Activated CD8-positive, alpha-beta memory T cell treated with anti-CD3 and anti-CD28 coated beads for 4 hours (primary cell): ENCODE measurements around the gene SHOC2.
A peak's percentile ranks its signal among the peaks of the same experiment; 100 is the strongest.
"Not testable (repeated sequence)": the region's sequence is repeated elsewhere in the genome, so short reads cannot be mapped to it uniquely, and the experiment has no call there.

Experiments used
- DNase-seq, 2 donors: peaks; one replicate each; pipeline ENCODE4 v3.0.0-alpha.2; 2020; ENCODE audit warnings: low read depth in 2 of 2

Gene SHOC2

DNA sequence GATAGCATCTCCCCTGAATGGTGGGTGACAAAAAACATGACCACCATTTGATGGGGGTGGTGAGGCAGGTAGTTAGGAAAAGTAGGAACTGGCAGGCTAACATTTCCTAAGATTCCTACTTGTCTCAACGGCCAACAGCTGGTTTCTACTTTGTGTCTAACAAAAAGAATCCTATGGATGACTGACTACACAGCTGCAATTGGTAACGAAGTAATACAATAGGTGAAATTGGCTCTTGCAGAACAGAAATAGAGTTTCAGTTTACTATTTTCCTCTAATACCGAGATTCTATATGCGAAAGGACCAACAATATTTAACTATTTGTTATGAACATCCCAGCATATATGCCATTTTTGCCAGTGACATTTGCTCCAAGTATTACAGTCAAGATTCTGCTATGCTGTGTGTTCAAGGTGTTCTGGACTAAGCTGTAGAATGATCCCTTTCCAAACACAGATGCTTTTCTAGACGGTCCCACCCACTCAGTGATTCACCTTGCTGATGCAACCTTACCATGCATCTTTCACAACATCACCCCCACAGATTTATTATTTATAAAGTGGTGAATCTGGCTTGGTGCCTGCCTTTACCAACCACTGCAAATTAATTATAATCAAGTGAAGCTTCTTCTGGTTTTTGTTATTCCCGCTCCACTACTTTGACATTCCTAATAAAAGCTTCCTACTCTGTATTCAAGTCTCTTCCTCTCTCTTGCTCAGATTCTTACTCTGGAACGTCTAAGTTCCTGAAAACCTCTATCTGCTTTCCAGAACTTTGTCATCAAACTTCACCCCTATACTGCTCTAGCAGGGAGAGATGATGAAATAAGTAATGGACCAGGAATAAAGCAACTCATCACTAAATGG lies 17.2 kb upstream of the SHOC2 start:
- DNase-seq, result peak; percentile 7 to 12

DNA sequence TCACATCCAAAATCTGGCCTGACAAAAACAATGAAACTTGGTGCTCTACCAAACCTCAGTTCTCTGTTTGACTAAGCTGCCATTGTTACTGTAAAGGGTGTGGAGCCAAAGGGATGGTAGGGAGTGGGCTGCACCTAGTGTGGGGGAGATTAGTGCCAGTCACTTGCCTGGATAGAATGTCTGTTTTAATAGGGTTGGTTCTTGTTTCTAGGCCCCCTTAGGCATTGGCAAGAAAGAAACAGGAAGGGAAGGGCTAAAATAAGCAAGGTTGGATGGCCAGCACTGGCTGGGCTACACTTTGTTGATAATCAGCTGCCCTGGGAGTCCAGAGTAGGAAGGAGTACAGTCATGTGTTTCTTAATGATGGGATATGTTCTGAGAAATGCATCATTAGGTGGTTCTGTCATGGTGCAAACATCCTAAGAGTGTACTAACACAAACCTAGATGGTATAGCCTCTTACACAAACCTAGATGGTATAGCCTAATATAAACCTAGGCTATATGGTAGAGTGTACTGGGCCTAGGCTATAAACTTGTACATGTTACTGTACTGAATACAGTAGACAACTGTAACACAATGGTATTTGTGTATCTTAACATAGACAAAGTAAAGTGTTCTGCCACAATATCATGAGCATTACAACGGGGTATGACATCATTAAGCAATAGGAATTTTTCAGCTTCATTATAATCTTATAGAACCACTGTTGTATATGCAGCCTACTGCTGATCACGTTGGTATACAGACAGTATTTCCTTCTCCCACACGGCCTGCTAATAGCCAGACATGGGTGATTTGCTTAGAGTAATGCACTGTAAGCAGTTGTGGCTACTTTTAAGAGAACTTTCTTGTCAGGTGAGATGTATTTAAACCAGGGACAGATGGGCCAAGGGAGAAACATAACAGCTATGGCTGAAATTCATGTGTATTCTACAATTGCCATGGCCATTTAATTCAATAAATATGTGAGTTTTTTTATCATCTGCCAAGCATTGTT lies 15.8 kb upstream of the SHOC2 start:
- no peak for DNase-seq

DNA sequence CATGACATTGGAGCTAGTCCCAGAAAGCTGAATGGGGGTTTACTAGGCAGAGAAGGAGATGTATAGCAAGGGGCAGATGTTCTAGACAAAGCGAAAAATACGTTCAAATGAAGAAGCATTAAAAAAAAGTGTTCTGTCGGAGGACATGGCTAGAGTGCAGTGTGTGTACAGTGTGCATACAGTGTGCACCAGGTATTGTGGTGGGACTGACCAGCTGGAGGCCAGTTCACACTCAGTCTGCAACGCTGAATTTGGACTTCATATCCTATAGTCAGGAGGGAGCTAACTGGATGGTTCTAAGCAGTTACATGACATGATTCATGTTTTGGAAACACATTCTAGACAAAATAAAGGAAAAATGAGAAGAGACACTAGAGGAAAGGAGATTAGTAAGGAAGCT lies 9.3 kb upstream of the SHOC2 start:
- DNase-seq, result no peak

DNA sequence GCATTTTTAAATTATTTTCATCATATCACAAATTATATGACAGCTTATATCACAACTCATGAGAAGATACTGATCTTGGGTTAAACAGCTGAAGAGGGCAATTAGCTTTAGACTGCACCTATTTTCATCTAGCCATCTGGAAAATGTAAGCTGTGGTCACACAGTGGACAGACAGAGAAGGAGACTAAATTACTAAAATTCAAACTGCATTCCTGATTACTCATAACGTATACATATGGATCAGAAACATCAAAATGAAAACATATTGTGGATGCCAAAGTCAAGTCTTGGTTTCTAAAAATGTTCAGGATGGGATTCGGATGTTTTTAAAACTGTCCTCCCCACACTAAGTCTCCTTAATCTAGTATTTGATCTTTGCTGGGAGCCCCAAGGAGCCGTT lies 7.0 kb upstream of the SHOC2 start:
- DNase-seq, result no peak

DNA sequence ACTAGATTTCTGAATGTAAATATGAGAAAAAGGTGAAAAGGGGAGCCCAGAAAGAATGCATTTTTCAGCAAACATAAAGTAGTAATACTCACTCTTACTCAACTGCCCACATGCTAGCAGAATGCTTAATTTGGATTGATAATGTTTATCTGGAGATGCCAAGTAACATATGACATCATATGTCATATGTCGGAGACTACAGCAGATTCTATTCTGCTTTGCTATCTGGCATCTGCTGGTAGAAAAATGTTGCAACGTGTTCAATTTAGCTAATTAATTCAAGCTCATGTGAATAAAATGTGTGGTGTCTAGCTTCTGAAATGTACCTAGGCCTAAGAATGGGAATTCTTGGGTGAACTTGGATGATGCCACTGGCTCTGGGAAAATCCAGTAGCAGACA lies 5.0 kb upstream of the SHOC2 start:
- no peak for DNase-seq

DNA sequence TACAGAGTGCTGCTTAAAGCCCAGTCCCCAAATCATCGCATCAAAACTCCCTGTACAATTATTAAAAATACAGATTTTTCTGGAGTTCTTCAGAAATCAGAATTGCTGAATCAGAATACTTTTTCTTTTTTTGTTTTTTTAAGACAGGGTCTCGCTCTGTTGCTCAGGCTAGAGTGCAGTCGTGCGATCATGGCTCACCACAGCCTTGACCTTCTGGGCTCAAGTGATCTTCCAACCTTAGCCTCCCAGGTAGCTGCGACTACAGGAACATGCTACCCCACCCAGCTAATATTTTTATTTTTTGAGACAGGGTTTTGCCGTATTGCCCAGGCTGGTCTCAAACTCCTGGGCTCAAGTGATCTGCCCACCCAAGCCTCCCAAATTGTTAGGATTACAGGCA lies 4.4 kb upstream of the SHOC2 start:
- DNase-seq, result no peak

DNA sequence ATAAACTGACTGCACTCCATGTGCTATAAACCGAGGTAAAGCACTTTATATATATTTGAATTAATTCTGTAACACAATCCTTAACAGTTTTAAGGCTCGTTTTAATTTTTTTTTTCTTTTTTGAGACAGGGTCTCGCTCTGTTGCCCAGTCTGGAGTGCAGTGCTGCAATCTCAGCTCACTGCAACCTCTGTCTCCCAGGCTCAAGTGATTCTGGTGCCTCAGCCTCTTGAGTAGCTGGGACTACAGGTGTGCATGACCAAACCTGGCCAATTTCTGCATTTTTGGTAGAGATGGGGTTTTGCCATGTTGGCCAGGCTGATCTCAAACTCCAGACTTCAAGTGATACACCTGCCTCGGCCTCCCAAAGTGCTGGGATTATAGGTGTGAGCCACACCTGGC lies 3.8 kb upstream of the SHOC2 start:
- DNase-seq, result not testable (repeated sequence)

DNA sequence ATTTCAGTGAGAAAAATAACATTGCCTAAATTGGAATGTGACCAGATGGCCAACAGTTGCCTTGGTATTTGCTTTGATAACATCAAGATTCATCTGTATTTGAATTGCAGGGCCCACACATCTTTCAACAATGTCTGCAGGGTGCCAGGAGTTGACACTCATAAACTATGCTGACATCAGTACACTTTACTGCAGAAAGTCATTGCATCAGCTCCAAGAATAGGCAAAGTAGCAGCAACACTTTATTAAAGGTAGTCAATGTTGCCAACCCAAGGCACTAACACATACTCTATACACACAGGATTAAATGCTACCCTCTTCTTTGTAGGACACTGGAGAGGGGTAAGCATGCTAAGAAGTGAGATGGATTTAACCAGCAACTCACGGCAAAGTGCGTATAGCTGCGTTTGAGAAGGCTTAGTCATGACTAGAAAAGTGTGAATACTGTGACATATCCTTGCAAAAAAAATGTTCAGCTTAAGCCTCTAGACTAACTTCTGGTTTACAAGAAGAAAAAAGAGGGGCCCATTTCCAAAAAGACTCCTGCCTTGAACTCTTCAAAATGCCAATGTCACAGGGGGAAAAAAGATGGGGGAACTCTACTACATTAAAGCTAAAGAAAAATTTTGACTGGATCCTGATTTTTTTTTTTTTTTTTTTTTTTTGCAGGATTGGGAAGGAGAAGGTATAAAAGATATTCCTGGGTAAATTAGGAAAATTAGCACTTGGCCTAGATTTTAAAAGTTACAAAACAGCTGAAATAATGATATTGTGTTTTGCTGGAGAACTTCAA lies 2.7 kb upstream of the SHOC2 start:
- no peak for DNase-seq

DNA sequence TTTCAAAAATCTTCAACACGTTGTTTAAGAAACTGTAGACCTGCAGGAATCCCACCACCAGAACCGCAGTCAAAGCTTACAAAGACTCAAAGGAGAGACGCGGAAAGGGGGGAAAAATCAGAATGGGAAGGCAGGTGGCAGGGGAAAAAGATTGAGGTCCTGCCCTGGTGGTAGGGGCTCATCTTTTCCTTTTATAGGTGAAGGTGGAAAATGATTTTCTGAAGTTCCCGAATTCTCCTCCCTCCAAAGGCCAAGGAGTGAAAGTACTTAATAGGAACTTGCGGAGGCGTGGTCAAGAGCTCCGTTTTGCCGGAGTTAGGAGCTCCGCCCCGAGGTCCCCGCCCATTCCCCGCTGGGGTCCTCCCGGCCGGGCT lies 1.1 kb upstream of the SHOC2 start:
- DNase-seq, result peak; percentile 64 to 70

DNA sequence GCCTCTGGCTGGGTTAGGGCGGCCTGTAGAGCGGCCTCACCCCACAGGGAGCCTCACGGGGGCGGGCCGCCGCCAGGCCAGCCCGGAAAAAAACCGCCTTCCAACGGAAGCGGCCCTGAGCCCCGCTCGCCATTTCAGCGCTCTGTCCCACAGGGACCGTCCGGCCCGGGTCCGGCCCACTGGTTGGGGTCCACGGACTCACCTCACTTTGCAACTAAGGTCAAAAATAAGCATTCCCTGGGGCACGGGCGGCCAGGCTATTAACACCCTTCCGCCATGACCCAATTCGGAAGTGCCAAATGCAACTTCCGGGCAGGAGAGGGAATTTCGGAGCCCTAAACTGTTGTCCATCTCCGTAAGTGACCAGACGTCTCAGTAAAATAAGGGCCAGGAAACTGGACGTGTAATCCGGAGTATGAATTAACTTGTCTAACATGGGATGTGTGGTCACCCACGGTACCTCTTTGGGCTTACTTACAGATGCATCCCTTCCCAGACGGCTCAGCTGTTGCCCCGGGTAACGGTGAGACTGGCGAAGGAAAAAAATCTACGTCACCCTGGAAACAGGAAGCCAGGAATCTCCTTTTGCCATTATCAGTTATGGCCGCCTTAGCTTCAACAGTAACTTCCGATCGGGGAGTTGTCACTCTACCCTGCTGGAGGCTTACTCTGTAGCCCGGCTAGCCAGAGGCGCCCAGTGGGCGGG lies 608 bp upstream of the SHOC2 start, which contains the start of gene BBIP1:
BBIP1 (minus strand) TSS at position 538 of the 706 bp plus-strand sequence. CDS start 1,023 bp downstream, outside the sequence.
- peak in 1 of 2 donors; percentile 93 for DNase-seq

DNA sequence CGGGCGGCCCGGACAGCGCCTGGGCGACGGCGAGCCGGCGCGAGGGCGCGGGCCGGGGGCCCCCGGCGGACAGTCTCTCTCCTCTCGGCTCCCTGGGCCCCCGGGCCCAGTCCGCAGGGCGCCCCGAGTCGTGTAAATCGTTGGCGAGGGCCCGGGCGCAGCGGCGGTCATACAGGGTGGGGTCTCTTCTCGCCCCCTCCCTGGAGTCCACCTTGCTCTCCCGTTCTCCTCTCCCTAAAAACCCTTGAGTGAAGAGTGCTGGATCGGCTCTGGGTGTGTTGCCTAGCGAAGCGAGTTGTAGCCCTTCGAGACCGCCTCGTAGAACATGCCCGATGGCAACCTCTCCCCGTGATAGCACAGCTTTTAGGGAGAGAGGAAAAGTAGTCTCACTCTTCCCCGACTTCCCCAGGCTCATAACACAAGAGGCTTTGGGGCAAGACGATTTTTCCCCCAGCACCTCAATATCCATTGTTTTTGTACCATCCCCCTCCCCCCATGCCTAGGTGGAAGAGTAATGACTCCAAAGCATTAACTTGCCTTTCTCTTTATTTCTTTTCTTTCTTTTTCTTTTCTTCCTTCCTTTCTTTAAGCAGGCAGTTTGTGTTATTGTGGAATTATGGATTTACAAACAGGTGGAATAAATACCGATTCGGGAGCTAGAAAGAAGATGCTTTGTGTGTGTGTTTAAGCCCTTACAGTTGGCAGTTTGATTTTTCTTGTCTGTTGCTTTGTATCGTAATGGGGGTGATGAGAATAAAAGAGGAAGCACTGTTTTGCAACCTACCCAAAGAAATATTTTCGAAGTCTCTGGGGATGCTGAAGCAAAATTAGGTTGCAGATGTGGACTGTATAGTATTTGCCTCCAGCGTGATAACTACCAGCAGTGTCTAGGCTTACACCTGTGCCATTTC lies 822 bp downstream of the SHOC2 start:
- no peak for DNase-seq

DNA sequence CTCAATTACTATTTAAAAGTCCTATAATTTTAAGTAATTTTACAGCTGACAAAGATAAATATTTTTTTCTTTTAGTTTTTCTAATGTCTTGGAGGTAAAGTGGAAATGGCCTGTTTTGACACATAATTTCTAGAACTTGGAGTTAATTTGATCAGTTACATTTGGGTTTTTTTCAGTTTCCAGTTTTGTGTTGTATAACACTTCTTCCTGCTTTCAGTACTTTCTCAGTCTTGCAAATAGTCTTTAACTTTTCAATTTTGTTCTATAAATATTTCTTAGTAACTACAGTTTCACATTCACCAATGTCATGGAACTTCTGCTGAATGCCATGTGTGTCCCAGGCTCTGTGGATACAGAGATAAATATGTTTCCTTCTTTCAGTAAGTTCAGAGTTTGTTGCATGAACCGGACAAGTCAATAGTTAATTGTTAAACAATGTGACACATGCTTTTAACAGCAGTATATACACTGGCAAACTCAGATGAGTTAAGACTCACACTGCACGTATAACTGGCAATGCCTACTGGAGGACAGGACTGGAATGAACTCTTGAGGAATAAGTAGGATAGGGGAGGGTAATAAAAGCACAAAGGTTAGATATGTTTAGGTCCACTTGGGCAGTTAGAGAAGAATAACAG lies 4.6 kb downstream of the SHOC2 start:
- no peak for DNase-seq

DNA sequence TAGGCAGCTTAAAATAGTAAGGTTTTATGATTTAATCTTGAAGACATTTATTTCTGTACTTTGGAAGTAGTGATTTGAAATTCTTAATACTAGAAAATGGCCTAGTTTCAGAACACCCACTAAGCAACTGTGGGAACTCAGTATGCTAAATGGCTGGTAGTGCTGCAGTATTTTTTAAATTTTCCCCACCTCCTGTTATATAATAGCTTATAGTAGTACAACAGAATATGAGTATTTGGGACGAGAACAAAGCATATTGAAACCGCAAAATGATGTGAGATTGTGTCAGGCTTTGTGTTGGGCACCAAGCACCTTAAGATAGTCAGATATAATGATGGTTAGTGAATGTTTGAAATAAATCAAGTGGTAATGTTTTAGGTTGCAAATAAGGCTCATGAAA lies 8.1 kb downstream of the SHOC2 start:
- DNase-seq, result no peak

DNA sequence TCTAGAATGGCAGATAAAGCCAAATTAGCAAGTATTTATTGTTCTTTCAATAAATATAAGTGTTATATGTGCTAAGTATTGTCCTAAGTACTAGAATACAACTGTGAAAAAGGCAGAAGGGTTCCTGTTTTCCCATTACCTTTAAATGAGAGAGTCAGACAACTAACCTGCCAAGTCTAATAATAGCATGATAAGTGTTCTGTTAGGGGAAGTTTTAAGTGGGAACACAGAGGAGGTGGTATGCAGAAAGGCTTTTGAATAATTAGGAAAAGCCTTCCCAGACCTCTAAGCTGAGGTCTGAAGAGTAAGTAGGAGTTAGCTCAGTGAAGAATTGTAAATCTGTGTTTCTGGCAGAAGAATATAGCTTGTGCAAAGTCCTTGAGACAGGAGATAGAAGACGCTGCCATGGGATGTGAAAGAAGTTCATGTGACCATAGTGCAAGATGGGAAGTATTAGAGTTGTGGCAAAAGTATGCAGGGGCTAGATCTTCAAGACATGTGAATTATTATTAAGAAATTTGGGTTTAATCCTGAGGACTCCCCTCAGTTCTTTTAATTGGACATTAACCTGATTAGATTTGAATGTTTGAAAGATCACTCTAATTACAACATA lies 12.5 kb downstream of the SHOC2 start:
- DNase-seq, result no peak

DNA sequence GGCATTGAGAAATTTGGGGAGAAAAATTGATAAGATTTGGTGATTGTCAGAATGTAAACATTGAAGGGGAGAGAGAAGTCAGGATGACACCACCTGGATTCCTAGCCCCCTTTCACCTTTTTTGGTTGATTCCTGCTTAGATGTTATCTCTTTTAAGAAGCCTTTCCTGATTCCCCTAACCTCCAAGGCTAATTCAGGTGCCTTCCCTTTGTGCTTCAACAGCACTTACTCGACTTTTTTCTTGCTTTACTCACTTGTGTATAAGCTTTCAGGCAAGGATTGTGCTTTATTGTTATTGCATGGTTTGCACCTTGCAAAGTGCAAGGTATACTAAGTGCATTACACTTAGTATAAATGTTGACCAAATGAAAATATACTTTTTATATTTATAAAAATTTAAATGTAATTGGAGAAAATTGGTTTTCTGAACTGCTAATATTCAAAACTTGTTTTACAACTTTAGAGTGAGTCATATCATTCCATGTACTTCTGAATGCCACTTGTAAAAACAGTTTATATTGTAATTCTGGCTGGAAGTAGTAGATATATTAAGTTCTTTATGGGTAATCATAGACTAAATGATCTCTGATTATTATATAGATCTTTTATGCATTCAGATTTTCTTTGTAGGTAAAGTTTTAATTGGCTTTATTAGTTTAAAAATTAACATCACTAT lies 13.2 kb downstream of the SHOC2 start:
- no peak for DNase-seq

DNA sequence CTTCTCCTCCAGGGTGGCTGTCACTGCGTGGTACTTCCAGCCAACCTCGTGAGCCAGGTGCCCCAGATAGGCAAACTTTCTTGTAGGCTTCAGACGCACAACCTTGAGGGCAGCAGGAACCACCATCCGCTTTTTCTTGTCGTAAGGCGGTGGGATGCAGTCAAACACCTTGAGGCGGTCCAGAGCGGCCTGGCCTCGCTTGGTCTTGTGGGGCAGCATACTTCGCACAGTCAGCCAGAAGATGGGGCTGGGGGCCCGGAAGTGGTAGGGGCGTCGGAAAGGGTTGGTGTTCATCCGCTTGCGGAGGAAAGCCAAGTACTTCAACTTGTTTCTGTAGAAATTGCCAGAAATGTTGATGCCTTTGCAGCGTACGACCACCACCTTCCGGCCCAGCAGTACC lies 17.4 kb downstream of the SHOC2 start:
- DNase-seq, result no peak

DNA sequence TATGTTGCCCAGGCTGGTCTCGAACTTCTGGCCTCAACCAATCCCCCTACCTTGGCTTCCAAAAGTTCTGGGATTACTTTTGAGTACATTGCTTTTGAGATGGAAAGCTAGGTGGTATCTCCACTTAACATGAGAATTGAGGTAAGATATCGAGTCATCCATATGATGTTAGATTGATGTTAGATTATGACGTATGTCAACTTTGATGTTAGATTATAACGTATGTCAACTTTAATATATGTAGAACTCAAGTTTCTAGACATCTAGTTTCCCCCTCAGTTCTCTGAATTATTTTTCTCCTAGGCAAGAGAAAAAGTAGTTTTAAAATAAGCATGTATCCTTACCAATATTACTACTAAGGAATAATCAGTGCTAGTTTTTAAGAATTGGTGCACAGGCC lies 20.0 kb downstream of the SHOC2 start:
- DNase-seq, result no peak

DNA sequence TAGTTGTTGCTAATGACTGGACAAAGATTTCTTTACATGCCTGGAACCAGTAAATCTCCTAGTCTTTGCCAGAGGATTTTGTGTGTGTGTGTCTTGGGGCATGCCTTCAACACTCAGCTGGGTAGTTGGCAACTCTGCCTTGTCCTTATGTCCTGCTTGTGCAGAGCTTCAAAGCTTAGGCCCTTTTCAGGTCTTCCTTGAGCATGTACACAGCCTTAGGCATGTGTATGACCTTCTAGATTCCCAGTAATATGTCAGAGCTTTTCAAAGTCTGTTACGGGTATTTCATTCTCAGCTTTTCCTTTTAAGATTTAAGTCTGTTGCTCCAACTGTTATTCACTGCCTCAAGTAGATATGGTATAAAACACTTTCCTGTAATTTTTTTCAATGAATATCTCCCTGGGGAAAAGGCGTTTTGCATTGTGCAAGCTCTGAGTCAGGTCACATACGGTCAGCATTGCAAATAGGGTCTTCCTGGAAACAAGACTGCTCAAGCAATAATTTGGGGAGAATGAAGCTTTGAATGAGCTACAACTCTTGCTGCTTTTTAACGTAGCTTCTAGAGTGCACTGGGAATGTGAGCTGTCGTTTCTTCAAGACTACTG lies 25.5 kb downstream of the SHOC2 start:
- DNase-seq, result no peak
